Stimulated activated CD4-positive, alpha-beta T cell treated with anti-CD3 and anti-CD28 coated beads, Interleukin-1b, Interleukin-23, amount 100 ng/mL, for 24 hours (primary cell): ENCODE measurements around the gene OOEP.

ENCODE experiments used
- DNase-seq, 4 experiments: peaks; one replicate each; pipeline ENCODE4 v3.0.0-alpha.2; 2020; ENCODE audit warnings: low read depth in 4 of 4, low spot score in 1 of 4

The OOEP gene

DNA sequence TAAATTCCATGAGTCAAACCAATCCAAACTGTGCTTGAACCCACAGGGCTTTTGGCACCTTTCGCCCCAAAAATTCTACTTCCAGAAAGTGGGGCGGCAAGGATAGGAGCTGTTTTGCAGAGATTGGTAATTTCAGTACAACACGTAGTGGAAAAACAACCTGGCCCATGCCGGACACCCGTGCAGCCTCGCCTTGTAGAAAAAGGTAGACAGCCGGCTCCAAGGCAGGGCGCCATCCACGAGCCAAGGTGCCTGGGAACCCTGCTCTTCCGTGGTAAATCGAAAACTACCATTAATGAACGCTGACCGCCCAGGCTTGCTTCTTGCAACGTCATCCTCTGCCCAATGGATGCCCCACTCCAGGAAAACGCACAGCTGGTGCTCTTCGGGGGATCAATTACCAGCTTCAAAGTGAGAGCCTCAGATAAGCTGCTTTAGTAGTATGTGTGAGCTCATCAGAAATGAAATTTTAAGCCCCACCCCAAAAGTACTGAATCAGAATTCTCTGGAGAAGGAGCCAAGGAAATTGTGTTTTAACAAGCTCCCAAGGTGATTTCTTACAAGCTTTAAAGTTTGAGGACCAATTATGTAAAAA is 1.8 kb downstream of the OOEP start:
- no peak for DNase-seq

DNA sequence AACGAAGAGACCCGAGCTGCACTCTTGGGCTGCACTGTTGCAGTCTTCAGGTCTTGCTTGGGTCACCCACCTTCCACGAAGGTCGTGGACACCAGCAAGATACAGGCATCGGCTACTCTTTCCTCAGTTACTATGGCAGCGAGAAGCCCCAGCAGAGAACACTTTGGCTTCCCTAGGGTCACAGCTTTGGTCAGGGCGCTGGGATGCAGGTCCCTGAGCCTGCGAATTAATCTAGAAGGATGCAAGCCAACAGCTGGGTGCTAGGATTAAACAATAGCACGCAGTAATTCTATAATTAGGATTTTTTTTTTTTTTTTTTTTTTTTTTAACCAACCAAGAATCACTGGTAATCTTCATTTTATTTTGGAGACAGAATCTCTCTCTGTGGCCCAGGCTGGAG is 5.1 kb downstream of the OOEP start:
- no peak for DNase-seq

DNA sequence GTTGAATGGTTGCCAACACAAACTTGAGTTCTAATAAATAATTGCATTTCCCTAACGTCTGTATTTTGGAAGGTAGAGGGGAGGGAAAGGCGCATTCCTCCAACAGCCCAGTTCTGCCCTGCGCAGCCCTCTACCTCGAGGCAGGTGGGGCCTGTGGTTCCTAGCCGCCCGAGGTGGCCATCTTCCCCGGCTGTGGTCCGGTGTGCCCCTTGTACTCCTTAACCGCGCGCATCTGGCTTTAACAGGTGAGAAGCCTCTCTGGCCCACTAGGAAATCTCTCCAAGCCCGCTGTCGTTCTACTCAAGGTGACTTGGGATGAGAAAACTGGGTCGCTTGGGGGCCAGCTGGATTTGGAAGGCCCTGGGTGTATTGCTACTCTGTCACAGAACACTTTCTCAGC is 5.6 kb downstream of the OOEP start:
- no peak for DNase-seq

DNA sequence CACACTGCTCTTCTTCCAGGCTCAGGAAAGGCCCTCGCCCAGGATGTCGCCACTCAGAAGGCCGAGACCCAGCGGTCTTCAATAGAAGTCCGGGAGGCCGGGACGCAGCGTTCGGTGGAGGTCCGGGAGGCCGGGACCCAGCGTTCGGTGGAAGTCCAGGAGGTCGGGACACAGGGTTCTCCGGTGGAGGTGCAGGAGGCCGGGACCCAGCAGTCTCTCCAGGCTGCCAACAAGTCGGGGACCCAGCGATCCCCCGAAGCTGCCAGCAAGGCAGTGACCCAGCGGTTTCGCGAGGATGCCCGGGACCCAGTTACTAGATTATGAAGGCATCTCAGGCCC is 6.2 kb downstream of the OOEP start:
- DNase-seq = no peak

DNA sequence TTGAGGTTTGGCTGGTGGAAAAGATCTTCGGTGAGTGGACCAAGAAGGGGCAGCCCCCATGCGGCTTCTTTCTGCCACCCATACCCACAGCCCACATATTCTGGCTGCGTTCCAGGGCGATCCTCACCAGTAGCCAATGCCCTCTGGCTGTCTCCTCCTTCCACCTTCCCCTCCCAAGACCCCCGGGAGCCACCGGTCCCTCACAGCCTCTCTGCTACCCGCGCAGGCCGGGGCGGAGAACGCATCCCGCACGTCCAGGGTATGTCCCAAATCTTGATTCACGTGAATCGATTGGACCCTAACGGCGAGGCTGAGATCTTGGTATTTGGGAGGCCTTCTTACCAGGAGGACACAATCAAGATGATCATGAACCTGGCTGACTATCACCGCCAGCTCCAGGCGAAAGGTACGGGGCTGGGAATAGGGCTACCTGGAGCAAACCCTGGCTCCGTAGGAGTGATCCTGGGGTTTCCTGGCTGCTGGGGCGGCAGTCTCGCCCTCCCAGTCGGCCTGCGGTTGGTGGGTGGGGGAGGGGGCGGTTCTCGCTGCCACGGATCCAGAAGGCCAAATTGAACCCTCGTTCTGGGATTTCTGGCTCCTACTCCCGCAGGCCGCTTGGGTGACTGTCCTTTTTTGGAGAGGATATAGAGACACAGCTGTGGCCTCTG is 6.7 kb downstream of the OOEP start:
- no peak for DNase-seq

DNA sequence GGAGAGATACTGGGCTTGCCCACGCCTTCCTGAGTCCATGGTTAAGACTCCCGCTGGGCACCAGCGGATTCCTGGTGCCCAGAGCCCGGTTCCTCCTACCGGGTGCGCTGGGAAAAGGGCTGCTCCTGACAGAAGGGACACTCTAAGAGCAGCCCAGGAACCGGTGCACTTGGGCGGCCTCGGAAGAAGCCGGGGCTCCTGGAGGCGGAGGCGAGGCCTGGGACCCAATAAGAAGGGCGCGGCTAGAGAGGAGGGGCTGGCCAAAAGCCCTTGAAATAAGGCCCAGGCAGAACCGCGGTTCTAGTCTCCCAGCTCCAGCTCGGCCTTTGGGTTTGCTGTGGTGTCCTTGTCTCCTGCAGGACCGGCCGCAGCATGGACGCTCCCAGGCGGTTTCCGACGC is 7.3 kb downstream of the OOEP start, which contains the start of gene KHDC3L:
TSS of gene KHDC3L (plus strand) at position 301 of the 400 bp plus-strand sequence. CDS start at position 373, 72 bp downstream.
- DNase-seq = no peak

DNA sequence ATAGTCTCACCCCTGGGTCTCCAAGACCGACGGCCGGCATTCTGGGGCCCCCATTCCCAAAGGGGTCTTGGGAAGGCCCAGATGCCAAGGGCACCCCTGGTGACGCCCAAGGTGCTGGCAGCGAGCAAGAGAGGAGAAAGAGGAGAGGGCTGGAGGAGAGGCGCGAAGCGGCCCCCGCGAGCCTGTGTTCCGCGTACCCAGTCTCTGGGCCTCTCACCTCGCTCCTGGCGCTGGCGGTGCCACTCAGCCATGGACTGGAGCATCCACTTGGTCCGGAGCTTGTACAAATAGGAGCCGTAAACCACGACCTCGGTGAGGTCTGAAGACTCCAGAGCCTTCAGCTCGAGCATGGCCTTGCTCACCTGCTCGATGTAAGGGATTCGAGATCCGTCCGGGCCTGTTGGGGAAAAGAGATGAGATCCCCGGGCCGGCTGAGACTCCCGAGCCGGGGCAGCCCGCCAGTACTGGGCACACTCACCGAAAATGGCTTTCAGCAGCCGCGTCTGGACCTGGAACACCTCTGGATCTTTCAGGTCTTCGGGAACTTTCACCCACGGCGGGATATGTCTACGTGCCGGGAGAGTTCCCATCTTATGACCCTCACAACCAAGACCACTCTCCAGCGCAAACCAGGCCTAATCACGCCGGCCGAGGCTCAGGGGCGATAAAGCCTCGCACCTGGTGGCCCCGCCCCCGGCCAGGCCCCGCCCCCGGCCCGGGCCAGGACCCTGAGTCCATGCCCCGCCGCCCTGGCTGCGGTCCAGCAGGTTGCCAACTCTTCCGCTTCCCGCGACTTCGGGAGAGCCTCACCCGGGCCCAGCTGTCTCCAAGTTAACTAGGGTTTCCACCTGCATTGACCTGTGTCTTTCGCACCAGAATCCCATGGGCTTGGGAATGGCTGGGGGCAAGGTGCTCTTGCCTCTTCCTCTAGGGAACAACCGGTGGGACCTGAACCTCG is 15.8 kb downstream of the OOEP start, which contains the start of gene DPPA5:
TSS of gene DPPA5 (minus strand) at position 641 of the 958 bp plus-strand sequence. CDS start at position 590, 51 bp downstream.
- DNase-seq = no peak

DNA sequence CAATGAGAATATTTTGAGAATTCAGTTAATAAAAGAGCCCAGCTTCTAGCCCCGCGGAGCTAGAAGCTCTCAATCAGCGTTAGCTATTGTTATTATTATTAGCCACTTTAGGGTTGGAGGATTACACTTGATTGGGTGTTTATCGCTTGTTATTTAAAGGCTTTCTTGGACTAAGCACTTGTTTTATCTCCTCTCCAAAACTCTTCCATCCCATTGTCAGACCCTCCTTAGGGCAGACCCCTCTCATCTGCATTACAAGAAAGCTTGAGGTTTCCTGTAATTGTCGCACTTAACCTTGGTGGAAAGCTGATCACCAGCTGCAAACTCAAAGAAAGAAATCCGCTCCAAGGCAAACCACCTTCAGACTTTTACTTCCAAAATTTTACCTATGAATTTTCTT is 20.4 kb downstream of the OOEP start:
- DNase-seq = no peak

DNA sequence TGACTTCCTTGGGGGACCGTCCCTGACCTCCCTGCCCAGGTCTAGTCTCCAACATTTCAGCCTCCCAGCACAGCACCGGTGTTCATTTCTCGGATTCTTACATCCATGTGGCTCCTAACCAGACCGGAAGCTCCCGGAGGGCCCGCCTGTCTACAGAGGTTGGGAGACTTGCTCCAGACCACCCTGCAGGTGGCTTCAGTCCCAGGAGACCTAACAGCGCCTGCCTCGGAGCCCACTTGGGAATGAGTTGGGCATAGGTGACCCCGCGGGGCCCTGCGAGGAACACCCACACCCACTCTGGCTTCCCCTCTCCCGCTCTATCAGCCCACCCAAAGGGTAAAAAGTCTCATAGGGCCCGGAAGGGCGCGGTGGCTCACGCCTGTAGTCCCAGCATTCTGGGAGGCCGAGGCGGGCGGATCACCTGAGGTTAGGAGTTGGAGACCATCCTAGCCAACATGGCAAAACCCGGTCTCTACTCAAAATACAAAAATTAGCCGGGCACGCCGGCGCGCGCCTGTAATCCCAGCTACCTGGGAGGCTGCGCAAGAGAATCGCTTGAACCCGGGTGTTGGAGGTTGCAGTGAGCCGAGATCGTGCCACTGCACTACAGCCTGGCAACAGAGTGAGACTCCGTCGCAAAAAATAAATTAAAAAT is 21.0 kb downstream of the OOEP start:
- no peak for DNase-seq

DNA sequence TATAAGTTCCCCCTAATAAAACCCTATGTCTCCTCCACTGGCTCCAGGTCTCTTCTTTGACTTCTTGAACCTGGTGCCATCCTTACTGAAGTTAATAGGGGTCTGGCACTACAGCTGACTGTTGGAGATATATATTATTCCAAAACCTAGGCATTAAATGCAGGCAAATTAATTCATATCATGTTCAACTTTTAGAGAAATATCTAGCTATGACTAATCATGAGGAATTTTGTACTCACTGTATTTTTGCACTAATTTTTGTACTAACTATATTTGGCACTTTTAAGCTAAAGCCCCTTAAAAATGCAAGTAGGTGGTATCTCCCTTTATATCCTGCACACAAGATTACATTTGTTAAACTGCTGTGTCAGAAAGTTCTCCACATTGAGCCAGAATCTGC is 26.5 kb downstream of the OOEP start:
- DNase-seq = no peak

DNA sequence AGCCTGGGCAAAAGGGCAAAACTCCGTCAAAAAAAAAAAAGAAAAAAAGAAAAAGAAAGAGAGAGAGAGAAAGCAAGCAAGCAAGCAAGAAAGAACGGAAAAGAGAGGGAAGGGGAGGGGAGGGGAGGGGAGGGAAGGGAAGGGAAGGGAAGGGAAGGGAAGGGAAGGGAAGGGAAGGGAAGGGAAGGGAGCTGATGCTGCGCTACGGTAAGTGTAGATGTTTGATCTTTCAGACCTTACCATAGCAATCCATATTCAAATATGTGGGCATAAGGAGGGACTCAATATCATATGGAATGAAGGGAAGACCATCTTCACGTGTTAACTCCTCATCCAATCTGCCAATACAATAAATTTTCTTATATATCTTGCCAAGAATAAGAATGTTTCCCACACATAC is 27.5 kb downstream of the OOEP start:
- no peak for DNase-seq

DNA sequence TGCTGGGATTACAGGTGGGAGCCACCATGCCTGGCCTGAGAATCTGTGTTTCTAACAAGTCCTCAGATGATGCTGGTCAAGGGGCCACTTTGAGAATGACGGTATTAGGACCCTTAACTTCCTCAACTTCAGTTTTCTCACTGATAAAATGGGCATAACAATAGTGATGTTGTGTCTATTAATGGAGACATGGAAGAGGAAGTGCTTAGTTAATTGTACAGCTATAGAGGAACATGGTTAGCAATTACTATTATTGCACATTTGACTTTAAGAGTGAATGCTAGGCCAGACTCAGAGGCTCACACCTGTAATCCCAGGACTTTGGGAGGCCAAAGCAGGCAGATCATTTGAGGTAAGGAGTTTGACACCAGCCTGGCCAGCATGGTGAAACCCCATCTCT is 28.4 kb downstream of the OOEP start:
- no peak for DNase-seq

DNA sequence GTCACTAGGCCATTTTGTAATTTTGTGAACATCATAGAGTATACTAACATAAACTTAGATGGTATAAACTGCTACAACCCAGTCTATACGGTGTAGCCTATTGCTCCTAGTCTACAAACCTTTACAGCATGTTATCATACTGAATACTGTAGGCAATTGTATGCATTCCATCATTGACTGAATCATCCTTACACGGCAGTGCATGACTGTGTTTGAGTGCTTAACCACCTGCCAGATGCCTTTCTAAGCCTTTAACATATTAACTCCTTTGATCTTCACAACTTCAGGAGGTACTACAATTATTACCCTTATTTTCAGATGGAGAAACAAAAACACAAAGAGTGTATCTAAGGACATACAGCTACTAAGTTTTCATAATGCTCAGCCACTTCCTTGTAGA is 29.6 kb downstream of the OOEP start:
- no peak for DNase-seq

DNA sequence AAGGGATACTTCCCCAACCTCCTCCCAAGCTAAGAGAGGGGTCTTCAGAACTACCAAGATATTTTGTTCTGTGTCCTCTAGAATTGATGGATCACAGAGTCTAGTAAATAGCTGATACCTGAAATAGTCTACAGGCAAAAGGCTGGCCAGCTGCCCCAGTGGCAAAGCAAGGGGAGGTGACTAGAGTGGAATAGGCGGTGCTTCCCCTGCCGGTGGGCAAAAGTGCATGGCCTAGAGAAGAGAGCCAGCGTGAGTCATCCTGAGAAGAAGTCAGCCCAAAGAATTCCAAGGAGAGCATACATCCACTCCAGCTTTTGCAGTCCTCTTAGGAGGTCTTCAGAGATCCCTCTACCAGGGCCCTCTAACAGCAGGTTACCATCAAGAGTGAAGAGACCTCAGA is 30.4 kb downstream of the OOEP start:
- no peak for DNase-seq

DNA sequence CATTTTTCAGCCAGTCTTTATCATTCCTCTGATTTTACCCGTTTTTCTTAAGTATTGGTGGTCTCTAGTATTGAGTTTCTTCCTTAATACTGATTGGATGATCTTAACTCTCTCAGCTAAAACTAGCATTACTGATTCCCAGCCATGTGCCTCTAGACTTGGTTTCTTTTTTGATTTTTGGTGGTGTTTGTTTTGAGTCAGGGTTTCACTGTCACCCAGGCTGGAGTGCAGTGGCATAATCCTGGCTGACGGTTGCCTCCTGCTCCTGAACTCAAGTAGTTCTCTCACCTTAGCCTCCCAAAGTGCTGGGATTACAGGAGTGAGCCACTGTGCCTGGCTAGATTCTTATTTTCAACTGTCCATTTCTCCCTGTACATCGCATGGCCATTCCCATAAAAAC is 40.5 kb downstream of the OOEP start:
- DNase-seq = no peak

DNA sequence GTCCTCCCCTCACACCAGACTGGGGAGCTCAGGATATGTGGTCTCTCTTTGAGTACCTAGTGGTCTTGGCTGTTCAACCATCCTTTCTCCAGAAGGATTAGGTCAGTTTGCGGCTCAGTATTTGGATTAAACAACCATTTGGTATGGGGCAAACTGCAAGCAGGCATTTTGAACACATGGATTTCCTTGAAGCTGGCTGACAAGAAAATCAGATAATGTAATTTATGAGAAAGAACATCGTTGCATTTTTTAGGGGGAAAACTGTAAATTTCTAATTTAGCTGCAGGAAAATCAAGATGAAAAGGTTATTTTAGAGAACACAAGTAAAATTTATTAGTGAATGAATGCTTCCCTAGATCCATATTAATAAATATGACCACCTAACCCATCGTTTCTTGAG is 40.9 kb downstream of the OOEP start:
- DNase-seq = no peak

DNA sequence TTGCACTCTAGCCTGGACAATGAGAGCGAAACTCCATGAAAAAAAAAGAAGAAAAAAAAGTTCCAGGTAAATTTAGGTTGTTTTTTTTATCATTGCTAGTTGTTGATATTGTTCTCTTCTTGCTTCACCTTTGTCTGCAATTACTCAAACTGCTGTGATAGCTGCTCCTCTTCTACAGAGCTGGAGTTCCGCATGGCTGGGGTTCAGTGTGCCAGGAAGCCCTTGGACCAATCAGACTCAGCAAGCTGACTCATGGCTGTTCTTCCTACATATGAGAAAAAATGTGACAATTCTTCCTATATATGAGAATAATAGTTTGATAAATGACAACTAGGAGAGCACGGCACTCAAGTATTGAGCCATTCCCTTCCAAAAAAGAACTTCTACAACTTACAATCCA is 44.0 kb downstream of the OOEP start:
- no peak for DNase-seq

DNA sequence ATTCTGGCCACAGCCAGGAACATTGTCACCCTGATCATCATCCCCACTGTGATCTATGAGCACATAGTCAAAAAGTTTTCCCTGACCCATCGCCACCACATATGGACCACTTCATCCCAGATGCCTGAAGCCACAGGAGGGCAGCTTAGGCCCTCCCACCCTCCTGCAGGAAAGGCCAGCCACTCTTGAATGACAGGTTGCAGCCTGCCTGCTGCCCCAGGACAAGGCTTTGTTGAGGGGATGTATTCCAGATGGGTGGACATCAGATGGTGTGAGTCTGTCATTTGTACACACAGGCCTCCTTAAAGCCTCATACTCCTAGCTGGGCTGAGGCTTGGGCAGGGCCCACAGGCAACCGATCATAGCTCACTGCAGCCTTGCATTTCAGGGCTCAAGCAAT is 46.4 kb downstream of the OOEP start:
- no peak for DNase-seq
